ENCODE measurements around the gene MYH1.

The MYH1 gene

DNA sequence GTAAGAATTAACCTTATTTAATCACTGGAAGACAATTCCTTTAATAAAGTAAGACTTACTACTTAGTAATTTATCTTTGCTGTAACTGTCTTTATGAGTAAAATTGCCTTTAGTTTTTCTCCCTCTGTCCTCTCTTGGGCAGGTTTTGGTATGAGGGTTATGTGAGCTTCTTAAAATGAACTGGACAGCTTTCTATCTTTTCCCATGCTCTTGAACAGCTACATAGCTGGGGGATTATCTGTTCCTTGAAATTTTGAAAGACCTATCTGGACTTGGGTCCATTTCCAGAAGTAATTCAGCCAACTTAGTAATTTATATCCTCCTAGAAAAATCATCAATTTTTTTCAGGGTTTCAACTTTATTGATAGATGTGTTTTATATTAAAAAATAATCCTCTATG, 3.6 kb upstream of the MYH1 start:
- DNase-seq = no peak
- TF ChIP-seq POLR2A (IDR thresholded peaks at IDR 0.05; ENCODE audit: low read length) (no peak), GATA1 (IDR thresholded peaks at IDR 0.05; ENCODE audit: low read depth, low read length) (no peak)

DNA sequence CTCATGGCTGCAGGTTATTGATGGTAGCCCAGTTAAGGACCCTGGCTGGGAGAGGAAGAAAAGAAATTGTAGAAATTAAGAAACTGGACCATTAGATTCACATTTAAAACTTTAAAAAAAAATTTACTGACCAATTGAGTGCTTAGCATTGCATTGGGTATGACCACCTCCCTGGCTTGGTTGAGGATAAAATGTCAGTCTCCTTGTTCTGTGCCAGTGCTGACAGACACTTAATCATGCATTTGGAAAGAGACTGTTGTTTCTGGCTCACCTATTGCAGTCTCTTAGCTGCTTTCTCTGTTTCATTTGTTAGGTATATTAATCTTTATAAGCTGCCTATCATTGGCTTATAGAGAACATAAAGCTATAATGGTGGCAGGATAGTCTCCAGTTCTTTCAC, 1.7 kb downstream of the MYH1 start:
- DNase-seq = no peak
- TF ChIP-seq POLR2A (IDR thresholded peaks at IDR 0.05; ENCODE audit: low read length) (no peak), GATA1 (IDR thresholded peaks at IDR 0.05; ENCODE audit: low read depth, low read length) (no peak)

DNA sequence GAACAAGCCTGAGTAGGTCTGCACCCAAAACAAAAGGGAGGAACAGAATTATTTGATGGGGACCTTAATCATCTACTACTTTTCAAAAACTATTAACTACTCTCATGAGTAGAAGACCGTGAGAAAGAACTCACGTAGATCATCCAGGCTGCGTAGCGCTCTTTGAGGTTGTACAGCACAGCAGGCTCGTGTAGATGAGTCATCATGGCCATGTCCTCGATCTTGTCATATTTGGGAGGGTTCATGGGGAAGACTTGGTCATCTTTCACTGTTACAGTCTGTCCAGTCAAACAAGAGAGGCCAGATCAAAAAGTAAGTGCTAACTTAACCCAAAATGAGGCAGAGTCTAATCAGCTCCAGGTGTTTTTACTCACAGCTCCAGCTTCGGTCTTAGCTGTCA, 2.3 kb downstream of the MYH1 start:
- no peak for DNase-seq
- TF ChIP-seq GATA1 (IDR thresholded peaks at IDR 0.05; ENCODE audit: low read depth, low read length) = no peak
- TF ChIP-seq POLR2A (IDR thresholded peaks at IDR 0.05; ENCODE audit: low read length) = no peak

DNA sequence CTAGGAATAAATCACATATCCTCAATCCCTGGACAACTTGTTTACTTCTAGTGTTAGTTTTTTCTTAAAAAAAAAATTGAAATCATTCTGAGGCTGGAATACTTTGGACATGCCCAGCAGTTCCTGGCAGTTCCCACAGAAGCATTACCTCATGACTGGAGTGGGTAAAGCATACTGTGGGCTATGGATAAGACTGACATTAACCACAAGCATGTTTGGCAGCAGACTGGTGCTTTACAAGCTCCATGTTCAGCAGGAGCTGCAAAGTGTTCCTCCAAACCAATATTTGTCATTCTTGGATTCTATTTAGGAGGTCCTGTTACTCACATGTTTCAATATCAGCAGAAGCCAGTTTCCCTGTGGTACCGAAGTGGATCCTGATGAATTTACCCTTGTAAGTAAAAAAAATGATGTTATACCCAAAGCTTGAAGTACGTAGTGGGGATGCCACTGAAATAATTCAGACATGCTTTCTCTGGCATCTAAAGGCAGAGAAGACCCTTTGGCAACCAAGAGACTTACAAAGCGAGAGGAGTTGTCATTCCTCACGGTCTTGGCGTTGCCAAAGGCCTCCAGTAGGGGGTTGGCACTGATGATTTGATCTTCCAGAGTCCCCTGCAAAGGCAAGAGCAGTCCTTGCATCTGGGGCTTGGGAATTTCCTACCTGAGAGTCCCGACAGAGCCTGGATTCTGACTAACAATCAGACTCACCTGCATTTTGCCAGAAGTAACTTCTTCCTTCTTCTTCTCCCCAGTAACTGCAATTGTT, 4.9 kb downstream of the MYH1 start:
- DNase-seq = no peak
- TF ChIP-seq POLR2A (IDR thresholded peaks at IDR 0.05; ENCODE audit: low read length) = no peak
- TF ChIP-seq GATA1 (IDR thresholded peaks at IDR 0.05; ENCODE audit: low read depth, low read length) = no peak

DNA sequence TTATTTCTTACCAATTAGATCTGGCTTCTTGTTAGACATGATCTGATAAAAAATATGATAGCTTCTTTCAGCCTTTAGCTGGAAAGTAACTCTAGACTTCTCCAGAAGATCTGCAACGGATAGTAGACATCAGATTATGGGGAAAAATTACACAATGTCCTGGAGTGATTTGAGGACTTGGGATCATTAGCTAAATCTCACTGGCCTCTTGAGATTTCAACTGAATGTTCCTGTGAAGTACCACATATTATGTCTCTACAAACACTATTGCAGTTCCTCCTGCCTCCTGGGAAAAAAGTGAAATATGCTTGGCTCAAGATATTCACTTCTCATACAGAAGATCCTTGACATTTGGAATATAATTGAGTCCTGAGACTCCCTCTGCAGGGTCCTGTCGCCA, 5.5 kb downstream of the MYH1 start:
- DNase-seq = no peak
- TF ChIP-seq GATA1 (IDR thresholded peaks at IDR 0.05; ENCODE audit: low read depth, low read length) (no peak), POLR2A (IDR thresholded peaks at IDR 0.05; ENCODE audit: low read length) (no peak)

DNA sequence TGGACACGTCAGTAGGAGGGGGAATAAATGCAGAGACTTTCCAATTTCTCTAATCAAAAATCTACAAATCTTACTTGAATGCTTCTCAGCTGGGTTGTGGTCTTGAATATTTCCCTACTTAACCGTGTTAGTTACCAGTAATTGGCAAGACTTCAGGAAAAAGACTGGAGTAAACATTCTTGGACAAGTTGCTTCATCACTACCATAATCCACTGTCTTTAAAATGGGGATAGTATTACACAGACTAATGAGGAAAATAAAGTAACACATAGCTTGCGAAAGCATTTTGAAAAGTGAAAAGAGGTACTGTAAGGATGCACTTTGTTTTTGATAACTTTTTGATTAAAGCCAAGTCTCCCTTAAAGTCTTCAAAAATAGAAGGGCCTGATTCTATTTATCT, 18.4 kb downstream of the MYH1 start:
- TF ChIP-seq GATA1 (IDR thresholded peaks at IDR 0.05; ENCODE audit: low read depth, low read length) = no peak
- no peak for TF ChIP-seq POLR2A (IDR thresholded peaks at IDR 0.05; ENCODE audit: low read length)
- DNase-seq = no peak

DNA sequence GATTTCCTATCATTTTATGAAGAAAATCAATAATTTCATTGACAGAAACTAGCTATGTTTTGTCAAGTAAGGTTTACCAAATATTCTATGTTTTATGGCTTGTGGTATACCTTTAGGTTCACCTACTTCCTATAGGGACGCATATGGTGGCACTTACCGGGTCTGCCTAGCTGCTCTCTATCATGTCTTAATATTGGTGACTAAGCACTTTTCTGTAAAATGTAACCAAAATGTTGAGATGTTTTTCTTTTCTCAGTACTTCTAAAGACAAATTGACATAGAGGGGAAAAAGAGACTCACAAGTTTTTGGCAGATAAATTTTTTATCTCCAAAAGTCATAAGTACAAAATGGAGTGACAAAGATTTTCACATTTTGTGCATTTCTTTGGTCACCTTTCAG, 26.3 kb downstream of the MYH1 start:
- no peak for DNase-seq
- TF ChIP-seq POLR2A (IDR thresholded peaks at IDR 0.05; ENCODE audit: low read length) (no peak), GATA1 (IDR thresholded peaks at IDR 0.05; ENCODE audit: low read depth, low read length) (no peak)

DNA sequence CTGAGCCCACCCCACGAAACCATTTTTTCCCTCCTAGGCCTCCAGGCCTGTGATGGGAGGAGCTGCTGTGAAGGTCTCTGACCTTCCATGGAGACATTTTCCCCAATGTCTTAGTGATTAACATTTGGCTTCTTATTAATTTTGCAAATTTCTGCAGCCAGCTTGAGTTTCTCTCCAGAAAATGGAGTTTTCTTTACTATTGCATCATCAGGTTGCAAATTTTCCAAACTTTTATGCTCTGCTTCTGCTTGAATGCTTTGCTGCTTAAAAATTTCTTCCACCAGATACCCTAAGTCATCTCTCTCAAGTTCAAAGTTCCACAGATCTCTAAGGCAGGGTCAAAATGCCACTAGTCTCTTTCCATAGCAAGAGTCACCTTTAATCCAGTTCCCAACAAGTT, 36.1 kb downstream of the MYH1 start:
- no peak for DNase-seq
- no peak for TF ChIP-seq POLR2A (IDR thresholded peaks at IDR 0.05; ENCODE audit: low read length)
- TF ChIP-seq GATA1 (IDR thresholded peaks at IDR 0.05; ENCODE audit: low read depth, low read length) = no peak

DNA sequence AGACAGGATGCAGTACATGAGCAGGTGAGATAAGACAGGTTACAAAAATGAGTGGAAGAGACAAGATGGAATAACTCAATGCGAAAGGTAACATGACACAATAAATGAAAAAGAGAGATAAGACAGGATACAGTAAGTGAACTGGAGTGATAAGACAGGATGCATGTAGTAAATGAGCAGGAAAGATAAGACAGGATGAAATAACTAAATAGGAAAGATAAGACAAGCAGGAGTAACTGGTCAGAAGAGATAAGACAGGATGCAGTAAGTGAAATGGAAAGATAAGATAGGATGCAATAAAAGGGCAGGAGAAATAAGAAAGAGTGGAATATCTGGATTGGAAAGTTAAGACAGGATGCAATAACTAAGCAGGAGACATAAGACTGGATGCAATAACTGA, 40.6 kb downstream of the MYH1 start:
- DNase-seq = no peak
- TF ChIP-seq GATA1 (IDR thresholded peaks at IDR 0.05; ENCODE audit: low read depth, low read length) (no peak), POLR2A (IDR thresholded peaks at IDR 0.05; ENCODE audit: low read length) (no peak)

DNA sequence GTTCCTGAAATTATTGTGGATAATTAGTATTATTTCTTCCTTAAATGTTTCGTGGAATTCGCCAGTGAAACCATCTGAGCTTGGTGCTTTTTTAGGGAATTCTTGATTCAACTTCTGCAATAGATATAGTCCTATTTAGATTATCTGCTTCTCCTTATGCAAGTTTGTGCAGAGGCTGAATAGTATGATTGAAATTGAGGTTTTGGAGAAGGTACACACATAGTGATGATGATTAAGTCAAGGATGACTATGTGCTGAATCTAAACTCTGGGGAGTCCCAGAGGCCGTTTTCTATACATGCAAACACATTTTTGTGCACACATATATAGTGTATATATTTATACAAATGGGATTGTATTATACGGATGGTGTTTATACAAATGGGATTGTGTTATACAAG, 43.8 kb downstream of the MYH1 start:
- TF ChIP-seq POLR2A (IDR thresholded peaks at IDR 0.05; ENCODE audit: low read length) (no peak), GATA1 (IDR thresholded peaks at IDR 0.05; ENCODE audit: low read depth, low read length) (no peak)
- DNase-seq = no peak

DNA sequence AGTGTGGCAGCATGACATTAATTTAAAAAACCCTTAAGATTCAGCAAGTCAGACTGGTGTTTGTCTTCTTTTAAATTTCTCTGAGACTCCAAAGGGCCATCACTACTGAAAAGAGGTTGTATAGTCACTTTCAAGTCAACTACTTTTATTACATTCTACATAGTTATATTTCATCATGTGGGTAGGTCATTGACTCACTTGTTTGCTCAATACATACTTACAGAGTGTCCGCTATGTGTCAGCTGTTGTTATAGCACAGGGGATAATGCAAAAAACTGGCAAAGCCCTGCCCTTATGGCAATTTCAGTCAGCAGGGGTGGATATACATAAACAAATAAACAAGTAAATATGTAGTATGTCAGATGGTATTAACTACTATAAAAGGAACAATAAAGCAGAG, 46.5 kb downstream of the MYH1 start:
- TF ChIP-seq POLR2A (IDR thresholded peaks at IDR 0.05; ENCODE audit: low read length) (no peak), GATA1 (IDR thresholded peaks at IDR 0.05; ENCODE audit: low read depth, low read length) (no peak)
- no peak for DNase-seq

DNA sequence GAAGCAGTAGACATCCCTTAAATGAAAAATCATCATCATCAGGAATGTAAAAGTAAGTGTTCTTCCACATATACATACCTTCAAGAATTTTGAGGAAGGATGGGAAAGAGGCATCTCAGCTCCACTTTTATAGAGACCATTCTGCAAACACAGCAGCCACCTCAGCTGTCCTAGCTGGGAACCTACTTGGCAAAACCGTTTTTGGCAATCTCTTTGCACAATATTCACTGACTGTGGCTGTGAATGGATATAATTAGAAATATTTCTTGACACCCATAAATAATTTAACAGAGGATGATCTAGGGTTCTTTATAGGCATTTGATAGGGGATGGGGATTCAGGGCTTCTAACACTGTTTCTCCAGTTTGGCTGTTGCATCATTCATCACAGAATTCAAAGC, 48.9 kb downstream of the MYH1 start, which contains the start of gene MYH4:
Gene MYH4, minus strand, starts transcription at position 101 of the 400 bp plus-strand sequence. CDS start 2,814 bp downstream, outside the sequence.
- TF ChIP-seq GATA1 (IDR thresholded peaks at IDR 0.05; ENCODE audit: low read depth, low read length) = no peak
- TF ChIP-seq POLR2A (IDR thresholded peaks at IDR 0.05; ENCODE audit: low read length) = no peak
- DNase-seq = no peak

DNA sequence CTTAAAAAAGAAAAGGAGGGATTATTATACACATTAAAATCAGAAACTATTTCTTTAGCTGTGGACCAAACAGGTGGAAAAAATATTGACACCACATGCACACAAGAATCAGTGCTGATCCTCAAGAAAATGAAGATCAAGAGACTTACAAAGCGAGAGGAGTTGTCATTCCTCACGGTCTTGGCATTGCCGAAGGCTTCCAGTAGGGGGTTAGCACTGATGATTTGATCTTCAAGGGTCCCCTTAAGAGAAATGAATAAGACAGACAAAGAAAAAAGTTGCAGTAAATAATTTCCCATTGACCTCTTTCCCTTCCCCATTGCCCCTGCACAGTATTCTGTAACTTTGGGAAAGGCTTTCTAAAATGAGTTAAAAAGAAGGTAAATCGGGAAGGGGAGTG, 54.9 kb downstream of the MYH1 start:
- no peak for DNase-seq

DNA sequence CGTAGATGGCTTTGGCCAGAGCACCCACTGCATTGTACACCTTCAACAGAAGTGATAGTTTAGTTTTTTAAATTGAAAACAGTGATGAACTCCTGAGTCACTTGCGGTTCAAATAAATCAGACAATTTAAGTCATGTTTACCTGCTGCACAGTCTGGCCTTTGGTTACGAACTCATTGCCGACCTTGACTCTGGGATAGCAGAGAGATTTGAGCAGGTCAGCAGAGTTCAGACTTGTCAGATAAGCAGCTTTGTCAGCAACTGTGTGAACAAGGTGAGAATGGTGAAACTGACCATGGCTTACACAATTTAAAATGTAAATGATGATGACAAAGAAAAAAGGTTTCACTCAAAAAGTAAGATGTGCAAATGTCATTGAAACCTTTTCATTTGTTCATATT, 58.3 kb downstream of the MYH1 start:
- TF ChIP-seq POLR2A (IDR thresholded peaks at IDR 0.05; ENCODE audit: low read length) = no peak
- no peak for TF ChIP-seq GATA1 (IDR thresholded peaks at IDR 0.05; ENCODE audit: low read depth, low read length)
- no peak for DNase-seq

More for the DNA sequence above, 54.9 kb downstream of the MYH1 start:
- no peak for TF ChIP-seq GATA1 (IDR thresholded peaks at IDR 0.05; ENCODE audit: low read depth, low read length)
- no peak for TF ChIP-seq POLR2A (IDR thresholded peaks at IDR 0.05; ENCODE audit: low read length)

DNA sequence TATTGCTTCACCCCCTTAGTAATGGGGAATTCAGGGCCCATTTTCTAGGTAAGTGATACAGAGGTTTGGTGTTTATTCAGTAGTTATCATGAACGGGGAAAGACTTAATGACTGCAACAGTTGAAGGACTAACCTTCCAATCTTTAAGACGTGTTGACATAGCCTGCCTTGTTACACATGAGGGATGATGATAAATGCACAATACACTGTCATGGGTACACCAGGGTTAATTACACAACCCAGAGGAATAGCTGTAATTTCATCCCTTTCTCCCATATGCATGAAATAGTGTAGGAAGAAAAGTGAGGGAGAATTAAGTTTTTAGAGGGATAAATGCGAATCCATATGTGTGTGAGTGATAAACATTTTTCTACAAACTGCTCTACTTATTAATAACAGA, 59.6 kb downstream of the MYH1 start:
- TF ChIP-seq GATA1 (IDR thresholded peaks at IDR 0.05; ENCODE audit: low read depth, low read length) (no peak), POLR2A (IDR thresholded peaks at IDR 0.05; ENCODE audit: low read length) (no peak)
- DNase-seq = no peak
